HuH-7 (cell line): Measurements from ENCODE around the gene ZNF451.

Experiments
- DNase-seq: peaks from one replicate; pipeline ENCODE4 v3.0.0; 2011; ENCODE audit warnings: low spot score

ZNF451 gene

GRCh38 chr6:57205550-57206328, 115.8 kb downstream of the ZNF451 start:
- no peak for DNase-seq

GRCh38 chr6:57207141-57207540, 117.2 kb downstream of the ZNF451 start:
- no peak for DNase-seq

- no peak for DNase-seq
Measured at GRCh38 chr6:57207872-57208271, 117.9 kb downstream of the ZNF451 start.

GRCh38 chr6:57209030-57209429, 119.0 kb downstream of the ZNF451 start:
- no peak for DNase-seq

GRCh38 chr6:57210060-57210459, 120.1 kb downstream of the ZNF451 start:
- no peak for DNase-seq

GRCh38 chr6:57215260-57215659, 125.3 kb downstream of the ZNF451 start:
- DNase-seq = no peak

- no peak for DNase-seq
Measured at GRCh38 chr6:57216235-57217101, 126.5 kb downstream of the ZNF451 start.

- no peak for DNase-seq
Measured at GRCh38 chr6:57217270-57217669, 127.3 kb downstream of the ZNF451 start.
